ENCODE data around the gene KRTAP10-9.
"Not testable (repeated sequence)": the region's sequence is repeated elsewhere in the genome, so short reads cannot be mapped to it uniquely, and the experiment has no call there.

KRTAP10-9 gene

DNA sequence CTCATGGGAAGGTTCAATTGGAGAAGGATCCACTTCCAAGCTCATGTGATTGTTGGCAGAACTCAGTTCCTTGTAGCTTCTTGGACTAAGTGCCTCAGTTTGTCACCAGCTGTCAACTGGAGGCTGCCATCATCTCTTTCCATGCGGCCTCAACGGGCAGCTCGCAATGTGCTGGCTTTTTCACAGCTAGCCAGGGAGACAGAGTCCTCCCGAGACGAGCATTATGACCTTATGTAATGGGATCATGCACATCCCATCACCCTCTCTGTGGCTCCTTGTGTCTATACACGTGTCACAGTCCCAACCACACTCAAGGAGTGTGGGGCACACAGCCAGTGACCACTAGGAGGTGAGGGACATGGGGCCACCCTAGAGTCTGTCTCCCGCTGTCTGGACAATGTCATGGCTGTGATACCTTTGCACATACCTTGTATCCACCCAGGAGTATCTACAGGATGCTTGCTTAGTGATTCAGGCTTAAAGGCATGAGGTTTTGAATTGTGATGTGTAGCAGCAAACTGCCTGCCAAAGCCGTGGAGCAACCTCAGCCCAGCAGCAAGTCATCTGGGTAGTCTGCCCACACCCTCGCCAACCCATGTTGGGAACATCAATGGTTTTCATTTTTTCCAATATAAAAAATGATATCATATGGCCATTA is 30.7 kb upstream of the KRTAP10-9 start:
- no peak for DNase-seq

DNA sequence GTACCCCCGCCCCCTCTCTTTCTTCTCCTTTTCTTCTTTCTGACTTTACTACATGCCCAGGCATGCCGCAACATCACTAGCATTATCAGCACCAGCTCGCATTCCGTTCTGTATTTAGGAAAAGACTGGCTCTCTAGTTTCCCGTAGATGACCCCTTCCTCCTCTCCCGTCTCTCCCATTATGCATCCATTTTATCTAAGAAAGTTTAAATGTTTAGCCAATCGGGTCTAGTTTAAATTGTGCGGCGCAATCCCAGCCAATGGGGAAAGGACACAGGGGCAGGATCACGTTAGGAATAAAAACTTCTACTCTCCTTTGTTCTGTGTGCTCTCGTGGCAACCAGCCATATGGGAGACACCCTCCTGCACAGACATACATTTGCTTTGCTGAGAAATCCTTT is 28.8 kb upstream of the KRTAP10-9 start:
- no peak for DNase-seq

DNA sequence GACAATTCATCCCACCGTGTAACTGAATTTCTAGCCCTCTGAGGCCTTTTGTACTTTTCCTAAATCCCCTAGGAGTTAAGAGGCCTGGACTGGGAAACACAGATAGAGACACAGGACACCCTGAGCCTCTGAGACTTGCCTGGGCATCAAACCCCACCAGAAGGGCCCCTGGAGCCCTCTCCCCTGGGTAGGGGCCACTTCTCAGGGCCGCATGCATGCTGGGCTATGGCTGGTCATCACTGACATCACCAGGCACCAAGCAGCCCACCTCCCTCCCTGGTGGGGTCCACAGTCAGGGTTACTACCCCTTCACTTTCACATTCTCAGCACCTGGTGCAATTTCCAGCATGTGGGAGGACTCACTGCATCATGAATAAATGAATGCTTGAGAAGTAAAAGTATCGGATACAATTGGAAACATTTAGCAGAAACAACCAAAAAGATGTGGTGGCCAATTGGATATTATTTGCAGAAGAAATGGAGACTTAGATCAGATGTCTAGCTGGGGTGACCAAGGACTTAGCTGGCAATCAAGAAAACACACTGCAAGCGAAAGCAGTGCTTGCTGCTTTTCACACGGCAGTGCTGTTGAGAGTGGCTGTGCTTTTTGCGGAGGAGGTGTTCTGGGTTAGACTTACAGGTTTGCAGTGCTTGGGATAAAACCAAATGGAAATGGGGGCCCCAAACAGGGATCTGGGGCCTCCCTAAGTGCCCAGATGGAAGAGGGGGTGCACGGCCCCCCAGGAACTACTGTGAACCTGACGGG is 27.4 kb upstream of the KRTAP10-9 start:
- DNase-seq: no peak

DNA sequence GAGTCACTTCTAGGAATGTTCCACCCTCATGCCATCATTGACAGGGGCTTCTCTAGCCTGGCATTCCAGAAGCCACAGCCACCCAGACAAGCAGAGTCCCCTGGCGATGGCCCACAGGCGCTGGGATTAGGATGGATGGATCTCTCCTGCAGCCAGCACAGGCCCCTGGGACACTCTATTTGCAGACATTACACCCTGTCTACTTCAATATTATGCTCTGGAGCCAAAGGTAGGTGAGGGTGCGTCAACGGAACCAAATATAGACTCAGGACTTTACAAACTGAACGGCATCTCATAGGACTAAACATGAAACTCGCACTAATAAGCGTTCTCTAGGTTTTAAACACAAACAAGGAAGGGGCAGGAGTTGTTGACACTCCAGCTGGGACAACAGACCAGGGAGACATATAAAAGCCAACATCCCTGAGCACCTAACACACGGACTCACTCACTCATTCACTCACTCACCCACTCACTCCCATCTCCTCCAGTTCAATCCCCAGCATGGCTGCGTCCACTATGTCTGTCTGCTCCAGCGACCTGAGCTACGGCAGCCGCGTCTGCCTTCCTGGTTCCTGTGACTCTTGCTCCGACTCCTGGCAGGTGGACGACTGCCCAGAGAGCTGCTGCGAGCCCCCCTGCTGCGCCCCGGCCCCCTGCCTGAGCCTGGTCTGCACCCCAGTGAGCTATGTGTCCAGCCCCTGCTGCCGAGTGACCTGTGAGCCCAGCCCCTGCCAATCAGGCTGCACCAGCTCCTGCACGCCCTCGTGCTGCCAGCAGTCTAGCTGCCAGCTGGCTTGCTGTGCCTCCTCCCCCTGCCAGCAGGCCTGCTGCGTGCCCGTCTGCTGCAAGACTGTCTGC is 26.5 kb upstream of the KRTAP10-9 start, which contains the start of gene KRTAP10-7:
TSS of gene KRTAP10-7 (plus strand) at position 480 of the 861 bp plus-strand sequence. CDS start at position 505, 25 bp downstream.
- DNase-seq: not testable (repeated sequence)

DNA sequence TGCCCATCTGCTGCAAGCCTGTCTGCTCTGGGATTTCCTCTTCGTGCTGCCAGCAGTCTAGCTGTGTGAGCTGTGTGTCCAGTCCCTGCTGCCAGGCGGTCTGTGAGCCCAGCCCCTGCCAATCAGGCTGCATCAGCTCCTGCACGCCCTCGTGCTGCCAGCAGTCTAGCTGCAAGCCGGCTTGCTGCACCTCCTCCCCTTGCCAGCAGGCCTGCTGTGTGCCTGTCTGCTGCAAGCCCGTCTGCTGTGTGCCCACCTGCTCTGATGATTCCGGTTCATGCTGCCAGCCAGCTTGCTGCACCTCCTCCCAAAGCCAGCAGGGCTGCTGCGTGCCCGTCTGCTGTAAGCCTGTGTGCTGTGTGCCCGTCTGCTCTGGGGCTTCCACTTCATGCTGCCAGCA is 25.8 kb upstream of the KRTAP10-9 start:
- not testable (repeated sequence) for DNase-seq

DNA sequence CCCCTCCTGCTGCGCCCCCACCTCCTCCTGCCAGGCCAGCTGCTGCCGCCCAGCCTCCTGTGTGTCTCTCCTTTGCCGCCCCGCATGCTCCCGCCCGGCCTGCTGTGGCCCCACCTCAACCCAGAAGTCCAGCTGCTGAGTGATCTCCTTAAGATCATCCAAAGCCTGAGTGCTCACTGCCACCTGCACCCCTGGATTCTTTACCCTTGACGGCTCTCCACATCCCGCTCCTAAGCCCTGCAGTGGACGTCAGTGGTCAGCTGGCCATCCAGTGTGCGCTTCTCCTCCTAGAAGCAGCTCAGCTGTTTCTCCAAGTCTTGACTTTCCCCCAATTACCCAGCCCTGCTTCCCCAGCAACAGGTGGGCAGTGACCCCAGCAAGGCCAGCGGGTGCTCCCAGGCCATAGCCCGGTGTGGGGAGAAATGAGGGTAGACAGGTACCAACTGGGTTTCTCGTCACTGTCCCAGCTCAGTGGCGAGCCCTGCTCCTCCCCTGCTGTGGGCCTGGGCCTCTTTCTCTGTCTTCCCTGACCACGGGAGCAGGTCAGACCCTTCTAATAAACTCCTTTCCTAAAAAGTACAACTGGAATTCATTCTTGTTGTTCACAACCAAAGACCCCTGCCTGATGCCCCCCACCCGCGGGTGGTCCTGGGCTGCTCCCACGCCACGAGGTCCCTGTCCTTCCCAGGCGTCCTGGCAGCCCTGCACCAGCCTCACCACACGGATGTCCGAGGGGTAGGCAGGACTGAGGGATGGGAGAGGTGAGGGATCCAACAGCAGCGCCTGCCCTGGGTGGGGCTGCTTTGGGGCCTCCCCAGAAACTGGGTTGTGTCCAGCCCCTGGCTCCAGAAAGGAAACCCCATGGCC is 25.1 kb upstream of the KRTAP10-9 start:
- no peak for DNase-seq

DNA sequence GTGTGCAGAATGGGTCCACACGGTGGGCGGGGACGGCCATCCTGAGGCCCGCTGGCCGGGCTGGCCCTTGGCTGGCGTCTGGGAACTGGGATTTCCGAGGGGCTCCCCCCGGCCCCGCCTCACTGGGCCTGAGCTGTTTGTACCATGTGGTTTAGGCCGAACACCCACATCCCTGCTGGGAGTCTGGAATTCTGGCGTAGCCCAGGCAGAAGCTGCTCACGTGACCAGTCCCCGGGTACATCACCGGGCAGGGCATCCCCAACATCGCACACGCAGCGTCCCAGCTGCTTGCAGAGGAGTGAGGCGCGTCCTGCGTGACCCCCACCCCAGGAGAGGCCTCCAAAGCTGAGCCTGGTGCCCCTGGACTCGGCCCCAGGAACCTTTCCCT is 24.4 kb upstream of the KRTAP10-9 start:
- DNase-seq: no peak

DNA sequence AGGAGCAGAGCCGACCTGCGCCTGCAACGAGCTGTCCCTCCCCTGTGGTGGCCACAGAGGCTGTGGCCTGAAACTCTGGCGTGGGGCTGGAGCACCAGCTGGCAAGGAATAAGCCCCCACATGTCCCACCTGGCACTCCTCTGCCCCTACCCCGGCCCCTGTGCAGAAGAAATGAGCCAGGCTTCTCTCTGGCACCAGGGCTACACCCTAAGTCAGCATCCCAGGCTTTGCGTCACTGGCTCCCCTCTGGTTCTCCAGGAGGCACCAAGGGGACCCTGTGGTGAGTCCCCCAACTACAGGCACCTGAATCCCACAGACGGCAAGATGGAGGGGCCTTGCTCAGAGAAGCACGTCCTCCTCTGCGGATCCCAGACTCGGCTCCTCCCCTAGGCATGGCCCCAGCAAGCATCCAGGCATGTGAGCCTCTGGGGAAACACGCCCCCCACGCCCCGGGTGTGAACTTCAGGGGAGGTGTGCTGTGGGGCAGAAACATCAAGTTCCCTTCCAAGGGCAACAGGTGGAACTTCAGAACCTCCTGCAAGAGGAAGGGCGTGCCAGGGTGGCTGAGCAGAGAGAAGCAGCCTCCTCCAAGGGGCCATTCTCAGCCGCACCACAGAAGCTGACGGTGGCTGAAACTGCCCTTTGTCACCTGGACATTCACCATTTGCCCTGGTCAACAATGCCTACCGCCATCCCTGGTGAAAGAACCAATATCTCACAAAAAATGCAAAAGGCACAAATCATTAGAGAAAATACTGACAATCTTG is 23.6 kb upstream of the KRTAP10-9 start:
- DNase-seq: no peak

DNA sequence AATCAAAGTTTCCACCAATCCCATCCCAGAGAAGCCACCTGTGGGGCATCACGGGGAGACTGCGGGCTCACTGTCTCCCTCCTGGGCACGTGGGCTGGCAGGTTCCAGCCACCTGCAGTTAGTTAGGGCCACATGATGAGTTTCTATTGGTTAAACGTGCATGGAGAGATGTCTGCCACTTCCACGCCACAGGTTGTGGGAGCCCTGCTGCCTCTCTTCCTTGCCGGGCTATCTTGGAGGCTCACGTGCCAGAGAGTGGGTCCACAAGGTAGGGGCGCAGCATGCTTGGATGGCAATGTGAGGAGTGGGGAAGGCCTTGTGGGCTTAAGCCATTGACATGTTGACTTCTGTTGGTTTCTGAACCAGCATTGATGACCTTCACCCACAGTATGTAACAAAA is 23.0 kb upstream of the KRTAP10-9 start:
- DNase-seq: no peak

DNA sequence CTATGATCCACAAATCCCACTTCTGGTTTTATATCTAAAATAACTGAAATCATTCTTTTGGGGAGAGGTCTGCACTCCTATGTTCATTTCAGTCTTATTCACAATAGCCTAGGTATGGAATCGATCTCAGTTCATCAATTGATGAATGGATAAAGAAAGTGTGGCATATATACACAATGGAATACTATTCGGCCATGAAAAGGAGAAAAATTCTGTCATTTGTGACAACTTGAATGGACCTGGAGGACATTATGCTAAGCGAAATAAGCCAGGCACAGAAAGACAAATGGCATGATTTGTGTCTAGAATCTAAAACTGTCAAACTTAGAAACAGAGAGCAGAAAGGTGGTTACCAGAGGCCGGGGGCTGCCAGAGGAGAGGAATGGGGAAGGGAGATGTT is 20.4 kb upstream of the KRTAP10-9 start:
- DNase-seq: no peak

DNA sequence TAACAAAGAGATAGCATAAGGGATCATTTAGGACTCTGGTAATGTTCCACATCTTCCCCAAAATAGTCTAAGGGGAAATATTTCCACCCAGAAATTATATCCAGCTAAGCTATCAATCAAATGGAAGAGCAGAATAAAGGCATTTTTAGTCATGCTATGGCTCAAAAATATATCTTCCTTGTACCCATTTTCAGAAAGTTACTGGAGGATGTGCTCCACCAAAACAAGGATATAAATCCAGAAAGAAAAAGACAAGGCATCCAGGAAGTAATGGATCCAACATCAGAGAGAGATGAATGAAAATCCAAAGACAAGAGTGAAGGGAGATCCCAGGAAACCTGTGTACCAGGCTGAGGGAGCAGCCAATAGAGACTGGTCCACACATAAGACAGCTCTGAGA is 17.7 kb upstream of the KRTAP10-9 start:
- no peak for DNase-seq

DNA sequence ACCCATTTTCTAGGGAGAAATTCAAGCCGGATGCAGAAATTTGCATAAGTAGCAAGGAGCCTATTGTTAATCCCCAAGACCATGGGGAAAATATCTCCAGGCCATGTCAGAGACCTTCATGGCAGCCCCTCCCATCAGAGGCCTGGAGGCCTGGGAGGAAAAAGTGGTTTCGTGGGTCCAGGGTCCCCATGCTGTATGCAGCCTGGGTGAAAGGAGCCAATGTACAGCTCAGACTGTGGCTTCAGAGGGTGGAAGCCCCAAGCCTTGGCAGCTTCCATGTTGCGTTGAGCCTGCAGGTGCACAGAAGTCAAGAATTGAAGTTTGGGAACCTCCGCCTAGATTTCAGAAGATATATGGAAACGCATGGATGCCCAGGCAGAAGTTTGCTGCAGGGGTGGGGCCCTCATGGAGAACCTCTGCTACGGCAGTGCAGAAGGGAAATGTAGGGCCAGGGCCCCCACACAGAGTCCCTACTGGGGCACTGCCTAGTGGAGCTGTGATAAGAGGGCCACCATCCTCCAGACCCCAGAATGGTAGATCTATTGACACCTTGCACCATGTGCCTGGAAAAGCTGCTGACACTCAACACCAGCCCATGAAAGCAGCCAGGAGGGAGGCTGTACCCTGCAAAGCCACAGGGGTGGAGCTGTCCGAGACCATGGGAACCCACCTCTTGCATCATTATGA is 16.6 kb upstream of the KRTAP10-9 start:
- DNase-seq: not testable (repeated sequence)

DNA sequence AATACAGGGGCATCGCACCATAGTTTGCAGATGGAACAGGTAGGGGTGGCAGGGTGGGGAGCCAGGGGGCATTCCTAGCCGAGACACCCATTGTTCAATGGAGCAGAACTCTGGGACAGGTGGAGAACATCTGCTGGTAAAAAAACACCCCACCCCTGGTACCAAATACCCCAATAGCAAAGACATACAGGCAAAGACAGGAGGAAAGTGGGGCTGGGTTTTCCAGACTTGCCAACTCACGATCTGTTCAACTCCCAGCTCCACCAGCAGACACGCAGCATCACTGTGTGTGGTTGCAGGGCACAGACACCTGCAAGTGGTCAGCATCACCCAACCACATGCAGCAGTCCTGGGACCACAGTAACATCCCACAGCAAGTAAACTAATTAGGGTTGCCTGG is 15.3 kb upstream of the KRTAP10-9 start:
- no peak for DNase-seq

DNA sequence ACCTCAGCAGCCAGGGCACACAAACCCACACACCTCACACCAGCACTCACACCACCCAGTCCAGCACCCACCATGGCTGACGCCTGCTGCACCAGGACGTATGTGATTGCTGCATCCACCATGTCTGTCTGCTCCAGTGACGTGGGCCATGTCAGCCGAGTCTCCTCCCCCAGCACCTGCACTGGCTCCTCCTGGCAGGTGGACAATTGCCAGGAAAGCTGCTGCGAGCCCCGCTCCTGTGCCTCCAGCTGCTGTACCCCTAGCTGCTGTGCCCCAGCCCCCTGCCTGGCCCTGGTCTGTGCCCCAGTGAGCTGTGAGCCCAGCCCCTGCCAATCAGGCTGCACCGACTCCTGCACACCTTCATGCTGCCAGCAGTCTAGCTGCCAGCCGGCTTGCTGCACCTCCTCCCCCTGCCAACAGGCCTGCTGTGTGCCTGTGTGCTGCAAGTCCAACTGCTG is 14.8 kb upstream of the KRTAP10-9 start, which contains the start of gene KRTAP10-8:
TSS of gene KRTAP10-8 (plus strand) at position 51 of the 458 bp plus-strand sequence. CDS start at position 73, 22 bp downstream.
- DNase-seq: no peak

DNA sequence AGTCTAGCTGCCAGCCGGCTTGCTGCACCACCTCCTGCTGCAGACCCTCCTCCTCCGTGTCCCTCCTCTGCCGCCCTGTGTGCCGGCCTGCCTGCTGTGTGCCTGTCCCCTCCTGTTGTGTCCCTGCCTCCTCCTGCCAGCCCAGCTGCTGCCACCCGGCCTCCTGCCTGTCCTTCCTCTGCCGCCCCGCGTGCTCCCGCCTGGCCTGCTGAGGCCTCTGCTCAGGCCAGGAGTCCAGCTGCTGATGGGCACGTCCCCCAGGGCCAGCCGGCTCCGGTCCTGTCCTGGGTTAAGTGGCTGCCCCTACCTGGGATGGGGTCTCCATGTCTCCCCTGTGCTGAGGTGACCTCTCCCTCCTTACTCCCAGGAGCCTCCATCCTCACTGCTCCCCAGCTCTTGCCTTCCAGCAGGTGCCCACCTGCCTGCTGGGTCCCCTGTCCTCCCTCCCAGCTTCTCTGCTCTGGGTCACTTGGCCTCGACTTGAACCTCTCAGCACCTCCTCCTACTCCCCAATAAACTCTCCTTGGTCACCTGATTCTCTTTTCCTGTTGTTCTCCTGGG is 14.1 kb upstream of the KRTAP10-9 start:
- no peak for DNase-seq

DNA sequence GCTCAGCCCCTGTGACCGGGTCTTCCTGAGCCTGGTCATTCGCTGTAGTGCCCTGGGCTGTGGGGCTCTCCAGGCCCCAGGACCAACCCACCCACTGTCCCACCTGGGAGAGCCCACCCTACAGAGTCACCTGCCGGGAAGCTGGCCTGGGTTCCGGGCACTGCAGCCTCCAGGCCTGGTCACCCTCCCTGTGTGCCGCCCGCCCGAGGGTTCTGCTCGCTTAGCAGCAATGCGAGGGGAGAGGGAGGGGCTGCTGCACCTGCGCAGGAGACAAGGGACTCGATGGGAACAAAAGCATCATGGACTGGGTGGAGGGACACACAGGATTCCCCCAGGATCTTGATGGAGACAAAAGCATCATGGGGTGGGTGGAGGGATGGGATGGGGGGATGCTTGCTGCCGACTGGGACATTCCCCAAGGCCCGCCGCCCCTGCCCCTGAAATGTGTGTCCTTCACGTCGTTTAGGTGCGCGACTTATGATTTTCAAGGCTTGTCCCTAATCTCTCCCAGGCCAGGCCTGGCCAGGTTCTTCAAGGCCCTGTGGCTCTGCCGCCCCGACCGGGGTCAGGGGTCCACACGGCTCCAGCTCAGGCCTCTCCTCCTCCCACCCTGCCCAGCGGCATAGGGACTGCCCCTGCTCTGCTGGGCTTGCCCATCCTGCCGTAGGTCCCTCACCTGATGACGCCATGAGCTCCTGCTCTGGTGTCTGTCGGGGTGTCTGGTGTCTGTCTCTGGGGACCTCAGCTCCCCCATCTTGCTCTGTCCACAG is 13.3 kb upstream of the KRTAP10-9 start:
- DNase-seq: no peak

DNA sequence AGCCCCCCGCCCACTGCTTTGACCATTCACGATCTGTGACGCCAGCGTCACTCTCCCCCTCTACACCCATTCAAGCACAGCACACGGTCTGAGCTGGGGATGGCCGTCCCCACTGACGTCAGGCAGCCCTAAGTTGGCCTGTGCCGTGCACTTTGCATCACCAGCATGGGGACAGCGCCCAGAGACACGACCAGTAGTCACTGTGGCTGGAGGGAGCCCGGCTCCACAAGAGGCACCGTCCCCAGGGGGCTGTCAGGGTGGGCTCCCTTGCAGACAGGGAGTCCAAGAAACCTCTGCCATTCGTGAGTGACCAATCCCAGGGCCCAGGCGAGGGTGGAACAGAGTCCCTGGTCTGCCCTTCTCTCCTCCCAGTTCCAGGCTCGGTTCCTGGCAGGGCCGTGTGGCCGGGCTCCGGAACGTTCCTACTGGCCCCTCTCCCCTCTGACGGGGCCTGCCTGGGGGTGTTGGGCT is 12.7 kb upstream of the KRTAP10-9 start:
- no peak for DNase-seq

DNA sequence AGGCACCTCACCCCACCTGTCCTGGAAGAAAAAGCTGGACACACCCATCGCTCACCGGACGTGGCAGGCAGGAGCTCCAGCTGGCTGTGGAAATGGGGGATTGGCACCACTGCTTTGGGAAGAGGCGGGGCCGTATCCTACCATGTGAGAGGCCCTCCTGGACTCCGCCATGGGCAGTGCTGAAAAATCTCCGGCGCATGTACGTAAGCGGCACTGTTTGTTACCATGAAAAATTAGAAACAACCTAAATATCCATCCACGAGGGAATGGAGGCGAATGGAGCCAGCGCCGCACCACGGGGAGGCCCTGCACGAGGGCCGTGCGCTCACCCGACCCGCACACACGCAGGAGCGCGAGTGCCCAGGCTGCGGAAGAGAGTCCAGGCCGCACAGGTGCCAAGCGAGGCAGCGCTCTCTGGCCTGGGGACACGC is 11.9 kb upstream of the KRTAP10-9 start:
- DNase-seq: no peak

DNA sequence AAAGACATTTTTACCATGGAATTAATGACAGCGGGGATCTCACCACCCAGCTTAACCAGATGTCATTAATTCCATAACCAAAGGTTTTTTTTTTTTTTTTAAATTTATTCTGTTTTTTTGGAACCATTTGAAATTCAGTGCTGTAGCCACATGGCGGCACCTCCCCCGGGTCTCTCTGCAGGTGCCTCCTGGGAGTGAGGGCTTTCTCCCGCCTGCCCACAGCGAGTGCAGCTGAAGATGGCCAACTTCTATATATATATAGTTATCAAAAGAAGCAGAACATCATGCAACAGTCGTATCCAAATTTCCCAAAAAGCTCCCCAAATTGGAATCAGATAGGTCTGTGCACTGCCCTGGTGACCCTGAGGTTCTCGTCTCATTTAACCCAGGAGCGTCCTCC is 11.4 kb upstream of the KRTAP10-9 start:
- DNase-seq: no peak

Data from bone marrow (tissue), 2 donors.